B cell (primary cell): ENCODE results near the gene PPP1R2. TPM values are rescaled to one million over a fixed set of nuclear protein-coding genes. Genes with fewer than 3 reads are reported as not detected.

ENCODE experiments used
- ATAC-seq: fragments of 200-7000 bp; cut with Tn5 transposase; one replicate; pipeline ENCODE4 v1.10.0; 2021; ENCODE audit warnings: low read depth, mild to moderate bottlenecking, moderate number of reproducible peaks, moderate library complexity
- CTCF ChIA-PET: fragments of 350-600 bp; sonication (Branson Sonifier 250); formaldehyde crosslinking; loops from one replicate; lab custom pipeline; 2021; ENCODE audit warnings: antibody characterized with exemption, inconsistent platforms; lab: Charles Lee
- POLR2A ChIA-PET: fragments of 350-600 bp; sonication (Branson Sonifier 250); formaldehyde crosslinking; loops from one replicate; lab custom pipeline; 2021; ENCODE audit warnings: antibody characterized with exemption; lab: Charles Lee
- DNase-seq: peaks from one replicate; pipeline ENCODE4 v3.0.0; 2013
- H2AFZ ChIP-seq: 2 replicates; pipeline ENCODE4 v1.6.1; 2012; ENCODE audit warnings: mild to moderate bottlenecking, low read depth, low read length; ENCODE audit not compliant: insufficient read depth, poor library complexity, severe bottlenecking
- H3K27ac ChIP-seq, 2 donors: 1 replicate in 1 of 2; 2 replicates in 1 of 2; pipeline ENCODE4 v1.5.1; 2012 to 2013; ENCODE audit warnings: low read length in 2 of 2, mild to moderate bottlenecking in 2 of 2, moderate library complexity in 1 of 2
- H3K27me3 ChIP-seq, 4 experiments: fragments of 200-600 bp in 1 of 4; sonication (generic) in 1 of 4; replicated peaks in 1 of 4; 1 replicate in 2 of 4; 2 replicates in 2 of 4; pipeline versions ENCODE4 v1.6.1 to v1.7.0; 2013 to 2016; ENCODE audit warnings: low read length in 3 of 4, mild to moderate bottlenecking in 2 of 4, mixed read lengths in 1 of 4, moderate library complexity in 1 of 4; ENCODE audit not compliant: insufficient read depth in 4 of 4, control insufficient read depth in 3 of 4; ENCODE audit errors: control extremely low read depth in 1 of 4
- H3K36me3 ChIP-seq, 2 experiments: replicated peaks in 1 of 2; 1 replicate in 1 of 2; 2 replicates in 1 of 2; pipeline versions ENCODE4 v1.6.1 to v1.7.1; 2013; ENCODE audit warnings: low read length in 1 of 2; ENCODE audit not compliant: insufficient read depth in 2 of 2, control insufficient read depth in 1 of 2; ENCODE audit errors: control extremely low read depth in 1 of 2, extremely low read depth in 1 of 2
- H3K4me1 ChIP-seq, 2 donors: fragments of 200-600 bp in 1 of 2; sonication (generic) in 1 of 2; 1 replicate in 1 of 2; 2 replicates in 1 of 2; pipeline versions ENCODE4 v1.5.1 to v1.6.1; 2013 to 2017; ENCODE audit warnings: low read length in 2 of 2; ENCODE audit not compliant: control insufficient read depth in 2 of 2, insufficient read depth in 2 of 2
- H3K4me2 ChIP-seq: replicated peaks from 2 replicates; pipeline ENCODE3; 2012; ENCODE audit warnings: mild to moderate bottlenecking, low read depth, low read length; ENCODE audit not compliant: poor library complexity, severe bottlenecking
- H3K4me3 ChIP-seq, 5 experiments: fragments of 200-600 bp in 1 of 5; sonication (generic) in 1 of 5; 1 replicate in 3 of 5; 2 replicates in 2 of 5; pipeline versions ENCODE4 v1.5.1 to v1.7.0; 2011 to 2016; ENCODE audit warnings: low read length in 4 of 5, mild to moderate bottlenecking in 4 of 5, low read depth in 2 of 5, control low read depth in 1 of 5, moderate library complexity in 1 of 5; ENCODE audit not compliant: insufficient read depth in 1 of 5; ENCODE audit errors: control extremely low read depth in 1 of 5, extremely low read depth in 1 of 5
- H3K79me2 ChIP-seq: fragments of 200-600 bp; sonication (generic); one replicate; pipeline ENCODE4 v1.6.0; 2016; ENCODE audit warnings: low read length; ENCODE audit not compliant: control insufficient read depth, insufficient read depth
- H3K9ac ChIP-seq: fragments of 200-600 bp; sonication (generic); 2 replicates; pipeline ENCODE4 v1.6.1; 2017; ENCODE audit warnings: mild to moderate bottlenecking, low read length, moderate library complexity
- H3K9me3 ChIP-seq, 3 donors: one replicate each; pipeline versions ENCODE4 v1.6.1 to v1.7.1; 2013; ENCODE audit warnings: low read length in 2 of 3; ENCODE audit not compliant: control insufficient read depth in 2 of 3, insufficient read depth in 1 of 3; ENCODE audit errors: control extremely low read depth in 1 of 3
- H4K20me1 ChIP-seq: 2 replicates; pipeline ENCODE4 v1.6.0; 2012; ENCODE audit warnings: mild to moderate bottlenecking, low read length; ENCODE audit not compliant: insufficient read depth, control insufficient read depth, poor library complexity, severe bottlenecking
- H3K27ac Mint-ChIP-seq: one replicate; pipeline ENCODE4 v1.8.0; 2021; ENCODE audit warnings: mixed read lengths
- H3K27me3 Mint-ChIP-seq: one replicate; pipeline ENCODE4 v1.8.0; 2021; ENCODE audit warnings: mixed read lengths
- H3K4me1 Mint-ChIP-seq: one replicate; pipeline ENCODE4 v1.8.0; 2021; ENCODE audit warnings: mixed read lengths
- H3K4me3 Mint-ChIP-seq: one replicate; pipeline ENCODE4 v1.8.0; 2021; ENCODE audit warnings: mixed read lengths
- H3K9me3 Mint-ChIP-seq: one replicate; pipeline ENCODE4 v1.8.0; 2022; ENCODE audit warnings: mixed read lengths; ENCODE audit not compliant: insufficient read depth
- EZH2 ChIP-seq: IDR thresholded peaks from 2 replicates; pipeline ENCODE4 v1.6.1; 2012; ENCODE audit warnings: borderline replicate concordance, low read depth, mild to moderate bottlenecking, moderate library complexity, low read length; ENCODE audit not compliant: insufficient read depth, poor library complexity, severe bottlenecking
- WGBS: methylation state at CpG from one replicate; pipeline ENCODE4 v1.1.5; 2013; ENCODE audit warnings: missing lambda C conversion rate; ENCODE audit not compliant: insufficient coverage; 5-methylcytosine and 5-hydroxymethylcytosine counted together
- intact Hi-C: fragments of 100-400 bp; cut with micrococcal nuclease; formaldehyde crosslinking; loops from one replicate; pipeline ENCODE4 v1.10.0; 2022
- polyA plus RNA-seq: library from polyadenylated mRNA; depleted of rRNA; stranded (reverse); fragments of >200 nt; gene quantifications from 2 replicates; pipeline ENCODE4 v1.2.3, GENCODE V29; 2012
- total RNA-seq, 2 donors: library from RNA; stranded (reverse); fragments of 120-200 nt in 1 of 2; gene quantifications; 1 replicate in 1 of 2; 2 replicates in 1 of 2; pipeline versions ENCODE4 v1.2.3 to v1.2.4, GENCODE V29; 2013 to 2022
- TF ChIP-seq, protein P1 (sequence below): fragments of 200-600 bp; IDR thresholded peaks from one replicate; pipeline ENCODE4 v1.8.0; 2022; ENCODE audit warnings: antibody characterized with exemption, mild to moderate bottlenecking

Gene PPP1R2
- total and polyA plus RNA-seq, 2 donors (not counting 1 experiment from before 2014, with no cell fraction given) = 39.1 to 73.8 TPM

DNA sequence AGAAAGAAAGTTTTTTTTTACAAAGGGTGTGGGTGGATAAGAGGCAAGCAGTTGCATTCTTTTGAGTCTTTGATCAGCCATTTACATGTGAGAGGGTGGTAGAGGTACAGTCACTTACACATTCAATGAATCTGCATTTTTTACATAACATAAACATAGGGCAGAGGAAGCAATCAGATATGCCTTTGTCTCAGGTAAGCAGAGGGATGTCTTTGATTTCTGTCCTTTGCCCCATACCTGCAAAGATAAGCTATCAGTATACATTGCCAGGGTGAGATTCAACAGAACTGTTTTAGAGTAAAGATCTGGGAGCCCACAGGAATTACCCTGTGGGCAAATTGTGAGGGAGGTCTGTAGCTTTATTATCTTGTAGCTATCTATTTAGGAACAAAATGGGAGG is 5.4 kb upstream of the PPP1R2 start:
- Mint-ChIP-seq H3K27ac (peak overlapping the region; percentile 33), H3K4me3 (peak overlapping the region; percentile 17), H3K9me3 (no peaks in the 10 kb centered on the region), H3K4me1 (peaks cover 68% of the 10 kb centered on the region), H3K27me3 (no peaks in the 10 kb centered on the region)
- intact Hi-C loops = no loop called here
- DNase-seq = no peak
- H3K27me3 ChIP-seq = no peaks in the 10 kb centered on the region
- peaks cover 49 to 61% of the 10 kb centered on the region in 2 donors for H3K4me1 ChIP-seq
- ChIA-PET CTCF (interaction anchor here (0.5 to 1.0 kb wide), 3 partner anchors 11 to 30 kb away, joined by 3 to 4 read pairs (median 4); no protein-coding TSS in a partner anchor), POLR2A (interaction anchor here (1.1 kb wide), 1 partner anchor 11 kb away, joined by 3 read pairs; no protein-coding TSS in a partner anchor)
- no peak overlapping the region for H3K4me3 ChIP-seq
- ATAC-seq = no peak
- peaks cover 3% of the 10 kb centered on the region for H3K79me2 ChIP-seq
- no peaks in the 10 kb centered on the region for H3K36me3 ChIP-seq
- TF ChIP-seq, protein P1, sequence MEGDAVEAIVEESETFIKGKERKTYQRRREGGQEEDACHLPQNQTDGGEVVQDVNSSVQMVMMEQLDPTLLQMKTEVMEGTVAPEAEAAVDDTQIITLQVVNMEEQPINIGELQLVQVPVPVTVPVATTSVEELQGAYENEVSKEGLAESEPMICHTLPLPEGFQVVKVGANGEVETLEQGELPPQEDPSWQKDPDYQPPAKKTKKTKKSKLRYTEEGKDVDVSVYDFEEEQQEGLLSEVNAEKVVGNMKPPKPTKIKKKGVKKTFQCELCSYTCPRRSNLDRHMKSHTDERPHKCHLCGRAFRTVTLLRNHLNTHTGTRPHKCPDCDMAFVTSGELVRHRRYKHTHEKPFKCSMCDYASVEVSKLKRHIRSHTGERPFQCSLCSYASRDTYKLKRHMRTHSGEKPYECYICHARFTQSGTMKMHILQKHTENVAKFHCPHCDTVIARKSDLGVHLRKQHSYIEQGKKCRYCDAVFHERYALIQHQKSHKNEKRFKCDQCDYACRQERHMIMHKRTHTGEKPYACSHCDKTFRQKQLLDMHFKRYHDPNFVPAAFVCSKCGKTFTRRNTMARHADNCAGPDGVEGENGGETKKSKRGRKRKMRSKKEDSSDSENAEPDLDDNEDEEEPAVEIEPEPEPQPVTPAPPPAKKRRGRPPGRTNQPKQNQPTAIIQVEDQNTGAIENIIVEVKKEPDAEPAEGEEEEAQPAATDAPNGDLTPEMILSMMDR = no peak
- no peak for TF ChIP-seq EZH2
- H3K9me3 ChIP-seq = no peaks in the 10 kb centered on the region
- H2AFZ ChIP-seq = no peak overlapping the region
- no peak overlapping the region for H3K9ac ChIP-seq
- no peaks in the 10 kb centered on the region for H4K20me1 ChIP-seq
- H3K4me2 ChIP-seq = peak overlapping the region; percentile 37
- no peak overlapping the region for H3K27ac ChIP-seq

DNA sequence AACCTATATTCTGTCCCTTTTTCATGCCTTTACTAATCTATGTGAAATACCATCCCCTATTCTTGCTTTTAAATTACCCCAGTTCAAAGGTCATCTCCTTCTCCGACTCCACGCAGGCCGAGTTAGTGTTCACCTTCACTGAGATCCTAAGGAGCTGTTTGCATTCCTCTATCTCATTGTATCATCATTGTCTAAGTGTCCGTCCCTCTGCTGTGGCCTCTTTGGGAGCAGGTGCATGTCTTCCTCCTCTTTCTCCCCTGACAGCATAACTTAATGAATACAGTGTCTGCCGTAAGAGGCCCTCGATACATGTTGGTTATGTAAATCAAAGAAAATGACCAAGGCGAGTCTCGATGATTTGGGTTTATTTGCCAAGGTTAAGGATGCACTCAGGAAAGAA is 4.9 kb upstream of the PPP1R2 start:
- Histone ChIP-seq H3K79me2 (peaks cover 5% of the 10 kb centered on the region), H3K4me2 (no peak overlapping the region), H3K27ac (no peak overlapping the region), H2AFZ (no peak overlapping the region), H3K9me3 (no peaks in the 10 kb centered on the region), H3K4me3 (no peak overlapping the region), H3K27me3 (no peaks in the 10 kb centered on the region), H3K4me1 (peaks cover 49 to 62% of the 10 kb centered on the region in 2 donors), H4K20me1 (no peaks in the 10 kb centered on the region), H3K36me3 (no peaks in the 10 kb centered on the region), H3K9ac (no peak overlapping the region)
- H3K4me1 Mint-ChIP-seq = peaks cover 70% of the 10 kb centered on the region
- no peak for ATAC-seq
- no peak overlapping the region for H3K4me3 Mint-ChIP-seq
- POLR2A ChIA-PET = interaction anchor here (0.6 to 1.1 kb wide), 2 partner anchors 10 to 106 kb away, joined by 3 to 11 read pairs; no protein-coding TSS in a partner anchor
- 98% methylated on average over 7 of the region's 8 CpGs for WGBS
- CTCF ChIA-PET = interaction anchor here (1.0 kb wide), 1 partner anchor 29 kb away, joined by 4 read pairs; no protein-coding TSS in a partner anchor
- intact Hi-C loops = no loop called here
- H3K27ac Mint-ChIP-seq = peak overlapping the region; percentile 60
- no peaks in the 10 kb centered on the region for H3K27me3 Mint-ChIP-seq
- TF ChIP-seq, protein P1 = no peak
- no peak for TF ChIP-seq EZH2
- DNase-seq = no peak
- H3K9me3 Mint-ChIP-seq = no peaks in the 10 kb centered on the region
